ENCODE results near the gene AP3S1.
"Not testable (repeated sequence)": the region's sequence is repeated elsewhere in the genome, so short reads cannot be mapped to it uniquely, and the experiment has no call there.

The AP3S1 gene

DNA sequence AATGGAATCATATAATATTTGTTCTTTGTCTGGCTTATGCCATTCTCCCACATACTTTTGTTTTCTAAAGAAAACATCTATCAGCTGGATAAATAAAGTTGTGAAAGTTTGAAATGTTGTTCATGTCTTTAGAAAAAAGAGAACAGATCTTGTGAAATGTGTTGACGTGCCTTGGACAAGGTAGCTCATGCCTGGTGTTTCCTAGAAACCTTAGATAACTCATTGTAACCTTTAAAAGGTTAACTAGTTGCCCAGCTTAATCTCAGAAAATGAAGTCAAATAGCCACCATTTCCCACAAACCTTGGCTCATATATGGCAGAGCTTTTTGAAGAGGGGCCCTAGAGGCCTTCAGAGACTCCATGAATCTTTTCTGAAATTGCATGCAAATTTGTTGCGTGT is 40.6 kb upstream of the AP3S1 start:
- H3K4me1 ChIP-seq (ENCODE audit: control insufficient read depth in 1 of 2, insufficient read depth in 1 of 2, low read depth in 1 of 2, low read length in 1 of 2), result peaks cover 6 to 7% of the 10 kb centered on the region in 2 experiments
- no peak overlapping the region for H3K4me3 ChIP-seq (ENCODE audit: low read depth in 1 of 2, low read length in 1 of 2)
- TF ChIP-seq, protein P1, sequence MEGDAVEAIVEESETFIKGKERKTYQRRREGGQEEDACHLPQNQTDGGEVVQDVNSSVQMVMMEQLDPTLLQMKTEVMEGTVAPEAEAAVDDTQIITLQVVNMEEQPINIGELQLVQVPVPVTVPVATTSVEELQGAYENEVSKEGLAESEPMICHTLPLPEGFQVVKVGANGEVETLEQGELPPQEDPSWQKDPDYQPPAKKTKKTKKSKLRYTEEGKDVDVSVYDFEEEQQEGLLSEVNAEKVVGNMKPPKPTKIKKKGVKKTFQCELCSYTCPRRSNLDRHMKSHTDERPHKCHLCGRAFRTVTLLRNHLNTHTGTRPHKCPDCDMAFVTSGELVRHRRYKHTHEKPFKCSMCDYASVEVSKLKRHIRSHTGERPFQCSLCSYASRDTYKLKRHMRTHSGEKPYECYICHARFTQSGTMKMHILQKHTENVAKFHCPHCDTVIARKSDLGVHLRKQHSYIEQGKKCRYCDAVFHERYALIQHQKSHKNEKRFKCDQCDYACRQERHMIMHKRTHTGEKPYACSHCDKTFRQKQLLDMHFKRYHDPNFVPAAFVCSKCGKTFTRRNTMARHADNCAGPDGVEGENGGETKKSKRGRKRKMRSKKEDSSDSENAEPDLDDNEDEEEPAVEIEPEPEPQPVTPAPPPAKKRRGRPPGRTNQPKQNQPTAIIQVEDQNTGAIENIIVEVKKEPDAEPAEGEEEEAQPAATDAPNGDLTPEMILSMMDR (IDR thresholded peaks at IDR 0.05), result no peak
- peaks cover 29% of the 10 kb centered on the region for H3K27me3 ChIP-seq
- no peaks in the 10 kb centered on the region for H3K36me3 ChIP-seq
- no peaks in the 10 kb centered on the region for H3K9me3 ChIP-seq
- no peak overlapping the region for H3K27ac ChIP-seq

DNA sequence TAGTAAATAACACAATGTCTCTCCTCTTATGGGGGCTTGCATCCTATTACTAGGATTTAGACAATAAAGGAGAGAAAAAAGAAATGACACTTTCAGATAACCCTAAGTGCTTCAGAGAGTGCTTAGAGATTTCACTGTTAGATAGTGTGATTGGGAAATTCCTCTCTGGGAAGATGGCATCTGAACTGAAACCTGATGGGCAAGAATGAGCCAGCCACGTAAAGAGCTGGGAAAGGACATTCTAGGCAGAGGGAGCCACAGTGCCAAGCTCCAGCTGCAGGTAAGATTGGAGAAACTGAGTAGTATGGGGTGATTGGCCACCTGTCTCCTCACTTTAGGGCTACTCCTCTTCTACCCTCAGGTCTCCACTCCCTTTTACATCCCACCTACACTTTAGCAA is 39.8 kb upstream of the AP3S1 start:
- Histone ChIP-seq H3K9me3 (no peaks in the 10 kb centered on the region), H3K27me3 (peaks cover 32% of the 10 kb centered on the region), H3K4me1 (ENCODE audit: control insufficient read depth in 1 of 2, insufficient read depth in 1 of 2, low read depth in 1 of 2, low read length in 1 of 2) (peaks cover 6 to 7% of the 10 kb centered on the region in 2 experiments), H3K36me3 (no peaks in the 10 kb centered on the region), H3K4me3 (ENCODE audit: low read depth in 1 of 2, low read length in 1 of 2) (no peak overlapping the region), H3K27ac (no peak overlapping the region)
- TF ChIP-seq, protein P1 (IDR thresholded peaks at IDR 0.05), result no peak

- H3K36me3 ChIP-seq, result no peaks in the 10 kb centered on the region
- H3K9me3 ChIP-seq, result no peaks in the 10 kb centered on the region
- H3K4me3 ChIP-seq (ENCODE audit: low read depth in 1 of 2, low read length in 1 of 2), result no peak overlapping the region
- no peak overlapping the region for H3K27ac ChIP-seq
- peaks cover 64% of the 10 kb centered on the region for H3K27me3 ChIP-seq
- H3K4me1 ChIP-seq (ENCODE audit: control insufficient read depth in 1 of 2, insufficient read depth in 1 of 2, low read depth in 1 of 2, low read length in 1 of 2), result no peaks in the 10 kb centered on the region
- TF ChIP-seq, protein P1 (IDR thresholded peaks at IDR 0.05), result no peak
These were observed 34.6 kb upstream of the AP3S1 start for GRCh38 chr5:115806986-115807653.

DNA sequence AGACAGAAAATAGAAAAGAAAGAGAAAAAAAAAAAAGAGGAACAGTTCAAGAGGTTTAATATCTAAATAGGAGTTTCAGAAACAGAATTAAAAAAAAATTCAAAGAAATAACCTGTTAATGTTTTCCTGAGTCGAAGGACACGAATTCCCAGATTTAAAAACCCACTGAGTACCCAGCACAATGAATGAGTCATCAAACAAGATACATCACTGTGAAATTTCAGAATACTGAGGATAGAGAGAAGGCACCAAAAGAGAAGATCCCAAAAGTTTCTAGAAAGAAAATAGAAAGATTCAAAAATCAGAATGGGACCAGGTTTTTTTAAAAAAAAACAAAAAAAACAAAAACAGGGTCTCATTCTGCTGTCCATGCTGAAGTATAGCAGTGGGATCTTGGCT is 34.1 kb upstream of the AP3S1 start:
- peaks cover 69% of the 10 kb centered on the region for H3K27me3 ChIP-seq
- H3K4me3 ChIP-seq (ENCODE audit: low read depth in 1 of 2, low read length in 1 of 2), result no peak overlapping the region
- no peaks in the 10 kb centered on the region for H3K4me1 ChIP-seq (ENCODE audit: control insufficient read depth in 1 of 2, insufficient read depth in 1 of 2, low read depth in 1 of 2, low read length in 1 of 2)
- H3K27ac ChIP-seq, result no peak overlapping the region
- H3K9me3 ChIP-seq, result no peaks in the 10 kb centered on the region
- H3K36me3 ChIP-seq, result no peaks in the 10 kb centered on the region
- TF ChIP-seq, protein P1 (IDR thresholded peaks at IDR 0.05), result no peak

DNA sequence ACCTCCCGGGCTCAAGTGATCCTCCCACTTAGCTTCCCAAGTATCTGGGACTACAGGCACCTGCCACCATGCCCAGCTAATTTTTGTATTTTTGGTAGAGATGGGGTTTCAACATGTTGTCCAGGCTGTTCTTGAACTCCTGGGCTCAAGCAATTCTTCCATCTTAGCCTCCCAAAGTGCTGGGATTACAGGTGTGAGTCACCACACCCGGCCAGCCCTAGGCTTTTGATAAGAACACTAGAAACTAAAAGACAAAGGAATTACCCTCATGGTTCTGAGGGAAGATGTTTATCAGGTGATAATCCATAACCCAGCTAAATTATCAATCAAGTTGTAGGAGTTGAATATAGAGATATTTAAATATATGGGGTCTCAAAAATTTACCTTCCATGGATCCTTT is 33.7 kb upstream of the AP3S1 start:
- H3K4me1 ChIP-seq (ENCODE audit: control insufficient read depth in 1 of 2, insufficient read depth in 1 of 2, low read depth in 1 of 2, low read length in 1 of 2); H3K27ac ChIP-seq; H3K9me3 ChIP-seq; H3K4me3 ChIP-seq (ENCODE audit: low read depth in 1 of 2, low read length in 1 of 2); H3K36me3 ChIP-seq: not testable (repeated sequence)
- peaks cover 73% of the 10 kb centered on the region for H3K27me3 ChIP-seq

DNA sequence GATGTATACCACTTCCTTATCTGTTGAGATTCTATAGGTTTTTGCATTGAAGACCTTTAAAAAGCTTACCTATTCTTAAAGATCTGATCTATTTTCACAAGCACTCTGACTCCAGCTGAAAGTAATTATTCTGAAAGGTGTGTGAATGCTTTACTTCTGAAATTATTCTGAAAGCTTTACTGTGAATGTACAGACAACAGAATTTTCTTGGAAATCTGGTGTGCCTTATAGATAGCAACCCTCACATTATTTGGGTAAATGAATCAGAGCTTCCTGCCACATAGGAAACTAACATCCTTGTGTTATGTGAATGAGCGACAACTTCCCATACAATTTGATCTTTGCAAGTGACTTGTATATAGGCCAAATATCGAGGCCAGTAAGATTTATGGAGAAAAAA is 31.8 kb upstream of the AP3S1 start:
- no peak overlapping the region for H3K27ac ChIP-seq
- peaks cover 0 to 8% of the 10 kb centered on the region in 2 experiments for H3K4me1 ChIP-seq (ENCODE audit: control insufficient read depth in 1 of 2, insufficient read depth in 1 of 2, low read depth in 1 of 2, low read length in 1 of 2)
- peaks cover 92% of the 10 kb centered on the region for H3K27me3 ChIP-seq
- H3K36me3 ChIP-seq, result no peaks in the 10 kb centered on the region
- no peaks in the 10 kb centered on the region for H3K9me3 ChIP-seq
- no peak overlapping the region for H3K4me3 ChIP-seq (ENCODE audit: low read depth in 1 of 2, low read length in 1 of 2)
- TF ChIP-seq, protein P1 (IDR thresholded peaks at IDR 0.05), result no peak
